Progenitor cell of endocrine pancreas (in vitro differentiated cells): ENCODE measurements around the gene RNF125. TPM values are rescaled to one million over a fixed set of nuclear protein-coding genes. Genes with fewer than 3 reads are reported as not detected.

Source experiments
- DNase-seq: peaks from one replicate; pipeline ENCODE4 v3.0.0; 2021; ENCODE audit warnings: low spot score; ENCODE audit not compliant: unreplicated experiment
- H3K27ac Mint-ChIP-seq: 2 replicates; pipeline ENCODE4 v1.8.0; 2021; ENCODE audit warnings: mild to moderate bottlenecking, moderate library complexity, mixed read lengths
- H3K27me3 Mint-ChIP-seq: 2 replicates; pipeline ENCODE4 v1.8.0; 2021; ENCODE audit warnings: mixed read lengths
- H3K36me3 Mint-ChIP-seq: 2 replicates; pipeline ENCODE4 v1.8.0; 2022; ENCODE audit warnings: mixed read lengths; ENCODE audit not compliant: insufficient read depth
- H3K4me1 Mint-ChIP-seq: 2 replicates; pipeline ENCODE4 v1.8.0; 2021; ENCODE audit warnings: low read depth, mixed read lengths
- H3K4me3 Mint-ChIP-seq: 2 replicates; pipeline ENCODE4 v1.8.0; 2021; ENCODE audit warnings: low read depth, mild to moderate bottlenecking, moderate library complexity, mixed read lengths
- H3K9me3 Mint-ChIP-seq: 2 replicates; pipeline ENCODE4 v1.8.0; 2021; ENCODE audit warnings: low read depth, mixed read lengths
- total RNA-seq: library from RNA; stranded (reverse); gene quantifications from 2 replicates; pipeline ENCODE4 v1.2.1, GENCODE V29; 2021
- TF ChIP-seq, protein P1 (sequence below): fragments of 200-600 bp; sonication (generic); IDR thresholded peaks from one replicate; pipeline ENCODE4 v1.5.0; 2021; ENCODE audit warnings: antibody characterized with exemption, mild to moderate bottlenecking; ENCODE audit not compliant: unreplicated experiment

The RNF125 gene
- total RNA-seq, 1 donor from 2014 or later = 2.6 TPM

DNA sequence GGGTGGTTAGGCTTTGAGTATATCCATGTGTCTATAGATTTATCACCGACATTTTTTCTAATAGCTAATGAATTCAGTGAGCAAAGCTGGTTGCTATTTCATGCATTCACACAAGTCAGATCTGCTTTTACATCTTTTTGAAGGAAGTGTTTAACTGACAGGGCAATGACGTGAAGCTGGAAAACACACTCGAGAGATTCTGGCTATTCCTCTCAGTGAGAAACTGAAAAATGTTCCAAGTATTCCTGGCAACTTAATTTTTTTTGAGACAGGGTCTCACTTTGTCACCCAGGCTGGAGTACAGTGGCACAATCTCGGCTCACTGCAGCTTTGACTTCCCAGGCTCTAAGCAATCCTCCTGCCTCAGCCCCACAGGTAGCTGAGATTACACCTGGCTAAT is 94.2 kb downstream of the RNF125 start:
- Mint-ChIP-seq H3K4me1 (peaks cover 20% of the 10 kb centered on the region), H3K27me3 (no peaks in the 10 kb centered on the region), H3K36me3 (peaks cover 23% of the 10 kb centered on the region), H3K27ac (no peak overlapping the region), H3K9me3 (no peaks in the 10 kb centered on the region), H3K4me3 (no peak overlapping the region)
- DNase-seq = no peak
- TF ChIP-seq, protein P1, sequence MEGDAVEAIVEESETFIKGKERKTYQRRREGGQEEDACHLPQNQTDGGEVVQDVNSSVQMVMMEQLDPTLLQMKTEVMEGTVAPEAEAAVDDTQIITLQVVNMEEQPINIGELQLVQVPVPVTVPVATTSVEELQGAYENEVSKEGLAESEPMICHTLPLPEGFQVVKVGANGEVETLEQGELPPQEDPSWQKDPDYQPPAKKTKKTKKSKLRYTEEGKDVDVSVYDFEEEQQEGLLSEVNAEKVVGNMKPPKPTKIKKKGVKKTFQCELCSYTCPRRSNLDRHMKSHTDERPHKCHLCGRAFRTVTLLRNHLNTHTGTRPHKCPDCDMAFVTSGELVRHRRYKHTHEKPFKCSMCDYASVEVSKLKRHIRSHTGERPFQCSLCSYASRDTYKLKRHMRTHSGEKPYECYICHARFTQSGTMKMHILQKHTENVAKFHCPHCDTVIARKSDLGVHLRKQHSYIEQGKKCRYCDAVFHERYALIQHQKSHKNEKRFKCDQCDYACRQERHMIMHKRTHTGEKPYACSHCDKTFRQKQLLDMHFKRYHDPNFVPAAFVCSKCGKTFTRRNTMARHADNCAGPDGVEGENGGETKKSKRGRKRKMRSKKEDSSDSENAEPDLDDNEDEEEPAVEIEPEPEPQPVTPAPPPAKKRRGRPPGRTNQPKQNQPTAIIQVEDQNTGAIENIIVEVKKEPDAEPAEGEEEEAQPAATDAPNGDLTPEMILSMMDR = no peak

DNA sequence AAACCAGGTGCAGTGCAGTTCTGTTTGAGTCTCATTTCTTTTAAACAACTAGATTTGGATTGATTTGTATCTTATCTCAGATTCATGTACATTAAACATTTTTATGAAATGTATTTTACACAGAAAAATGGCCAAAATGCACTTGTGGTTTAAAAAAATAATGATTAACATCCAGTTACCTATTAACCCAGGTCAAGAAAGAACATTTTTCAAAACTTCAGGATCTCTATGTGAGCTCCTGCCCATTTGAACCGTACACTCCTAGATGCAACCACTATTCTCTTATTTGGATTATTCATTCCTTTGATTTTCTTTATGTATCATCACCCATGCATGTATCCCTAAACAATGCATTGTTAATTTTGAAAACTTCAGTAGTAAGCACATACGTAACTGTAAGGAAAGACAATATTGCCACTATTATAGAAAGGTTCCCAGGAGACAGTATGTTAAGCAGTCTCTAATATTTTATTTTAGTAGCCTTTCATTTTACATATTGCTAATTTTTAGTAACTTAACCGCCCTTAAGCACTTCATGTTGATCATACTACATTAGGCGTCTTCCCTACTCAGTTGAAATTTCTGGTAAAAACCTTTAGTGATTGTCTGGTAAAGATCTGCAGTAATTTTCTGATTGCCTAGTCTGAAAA is 95.8 kb downstream of the RNF125 start:
- H3K27ac Mint-ChIP-seq = no peak overlapping the region
- H3K36me3 Mint-ChIP-seq = peaks cover 26% of the 10 kb centered on the region
- TF ChIP-seq, protein P1 = no peak

GRCh38 chr18:32122039-32122438 is 103.4 kb downstream of the RNF125 start:
- no peaks in the 10 kb centered on the region for H3K27me3 Mint-ChIP-seq
- peak overlapping the region; percentile 38 for H3K27ac Mint-ChIP-seq
- peaks cover 3% of the 10 kb centered on the region for H3K9me3 Mint-ChIP-seq
- TF ChIP-seq, protein P1 = no peak
- H3K36me3 Mint-ChIP-seq = peaks cover 29% of the 10 kb centered on the region
- DNase-seq = no peak
- no peaks in the 10 kb centered on the region for H3K4me1 Mint-ChIP-seq
- no peak overlapping the region for H3K4me3 Mint-ChIP-seq

More for the DNA sequence above, 95.8 kb downstream of the RNF125 start:
- no peaks in the 10 kb centered on the region for H3K27me3 Mint-ChIP-seq
- no peak for DNase-seq
- H3K9me3 Mint-ChIP-seq = no peaks in the 10 kb centered on the region
- no peak overlapping the region for H3K4me3 Mint-ChIP-seq
- H3K4me1 Mint-ChIP-seq = peaks cover 20% of the 10 kb centered on the region

Other genes with a start within 250 kb of the RNF125 start
- 39.8 and 45.3 TPM in 2 replicates for gene TRAPPC8, start 75.7 kb upstream of the RNF125 start, total RNA-seq
- 46.5 and 48.2 TPM in 2 replicates for gene RNF138, start 73.0 kb downstream of the RNF125 start, total RNA-seq
- not detected in 2 replicates for gene MEP1B, start 171.2 kb downstream of the RNF125 start, total RNA-seq